Fibroblast of the aortic adventitia (primary cell): ENCODE results near the gene RNF34. TPM values are rescaled to one million over a fixed set of nuclear protein-coding genes. Genes with fewer than 3 reads are reported as not detected.

Source experiments
- DNase-seq: peaks from one replicate; pipeline ENCODE4 v3.0.0-alpha.2; 2010; ENCODE audit warnings: low read depth
- H3K4me3 ChIP-seq: 2 replicates; pipeline ENCODE4 v1.5.1; 2011; ENCODE audit warnings: low read depth, mild to moderate bottlenecking, control low read depth, low read length, moderate library complexity
- CTCF ChIP-seq: IDR thresholded peaks from 2 replicates; pipeline ENCODE4 v1.5.1; 2011; ENCODE audit warnings: mild to moderate bottlenecking, low read length, control low read depth, inconsistent platforms; ENCODE audit not compliant: insufficient read depth
- total RNA-seq: library from RNA; depleted of rRNA; stranded (reverse); fragments of >200 nt; gene quantifications from 2 replicates; pipeline ENCODE4 v1.2.3, GENCODE V29; 2012; ENCODE audit warnings: low replicate concordance

Gene RNF34
- total RNA-seq, 1 donor, result 36.9 TPM

DNA sequence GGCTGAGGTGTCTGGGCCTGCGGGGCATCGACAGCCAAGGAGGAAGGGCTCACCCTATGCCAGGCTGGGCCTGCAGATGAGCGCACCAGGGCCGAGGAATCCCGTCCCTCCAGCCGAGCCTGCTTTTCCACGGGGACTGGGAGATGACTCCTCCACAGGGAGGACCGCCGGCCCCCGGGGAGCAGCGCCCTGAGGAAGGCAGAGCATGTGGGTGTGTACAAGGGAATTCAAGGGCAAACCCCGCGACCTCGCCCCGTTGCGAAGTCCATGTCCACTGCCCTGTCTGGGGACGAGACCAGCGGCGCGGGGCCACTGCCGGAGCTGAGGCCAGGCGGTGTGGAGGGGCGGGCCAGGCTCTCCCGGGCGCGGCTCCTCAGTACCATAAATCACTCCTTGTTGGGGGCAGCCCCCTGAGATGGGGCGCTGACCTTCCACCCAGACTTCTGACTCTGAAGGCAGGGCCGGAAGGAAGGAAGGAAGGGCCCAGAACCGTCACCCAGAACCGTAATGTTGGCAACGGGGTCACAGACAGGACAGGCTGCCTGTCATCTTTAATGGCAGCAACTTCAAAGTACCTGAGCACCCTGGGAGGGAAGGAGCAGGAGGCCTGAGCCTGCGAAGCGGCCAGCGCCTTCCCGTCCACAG is 52.5 kb downstream of the RNF34 start:
- DNase-seq, result no peak

DNA sequence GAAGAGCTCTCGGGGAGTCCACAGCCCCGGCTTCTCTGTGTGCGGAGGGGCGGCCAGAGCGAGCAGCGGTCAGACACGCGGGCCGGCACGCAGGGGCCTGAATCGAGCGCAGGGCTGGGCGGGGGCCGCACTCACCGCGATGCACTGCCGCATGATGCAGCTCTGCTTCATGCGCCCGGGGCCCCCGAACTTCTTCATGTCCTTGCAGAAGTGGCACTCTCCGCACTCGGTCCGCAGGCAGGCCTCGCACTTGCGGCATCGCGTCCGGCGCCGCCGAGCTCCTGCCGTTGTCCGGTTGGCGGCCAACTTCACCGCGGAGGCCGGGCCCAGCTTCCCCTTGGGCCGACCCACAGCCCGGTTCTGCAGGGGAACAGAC is 53.1 kb downstream of the RNF34 start:
- no peak for DNase-seq
- no peak overlapping the region for H3K4me3 ChIP-seq
- no peak for TF ChIP-seq CTCF

More for the DNA sequence above, 52.5 kb downstream of the RNF34 start:
- H3K4me3 ChIP-seq, result no peak overlapping the region
- no peak for TF ChIP-seq CTCF

GRCh38 chr12:121453629-121454028 is 53.7 kb downstream of the RNF34 start:
- no peak for TF ChIP-seq CTCF
- no peak for DNase-seq
- H3K4me3 ChIP-seq, result no peak overlapping the region

- H3K4me3 ChIP-seq, result no peak overlapping the region
- TF ChIP-seq CTCF, result no peak
- DNase-seq, result no peak
Observed at GRCh38 chr12:121454921-121455320, 55.0 kb downstream of the RNF34 start.

- no peak for TF ChIP-seq CTCF
- no peak overlapping the region for H3K4me3 ChIP-seq
- DNase-seq, result no peak
Observed at GRCh38 chr12:121455766-121456420, 56.0 kb downstream of the RNF34 start.

DNA sequence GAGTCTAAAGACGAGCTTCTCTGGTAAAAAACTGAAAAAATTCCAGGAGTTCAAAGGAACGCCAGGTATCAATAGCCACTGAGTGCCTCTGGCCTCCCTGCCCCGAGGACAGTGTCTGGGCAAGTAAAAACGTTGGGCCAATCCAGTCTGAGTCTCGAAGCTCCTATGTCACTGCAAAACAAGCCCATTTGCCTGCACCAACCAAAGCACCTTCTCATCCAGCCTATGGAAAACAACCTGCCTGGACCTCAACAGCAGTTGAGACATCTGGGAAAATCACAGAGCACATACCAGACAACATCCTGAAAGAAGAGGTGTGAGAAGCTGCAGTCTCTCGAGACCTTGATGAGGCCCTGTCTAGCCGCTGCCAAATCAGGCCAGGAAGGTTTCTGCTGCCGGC is 56.6 kb downstream of the RNF34 start:
- DNase-seq, result no peak
- no peak overlapping the region for H3K4me3 ChIP-seq
- no peak for TF ChIP-seq CTCF
